ENCODE measurements around the gene CD3D.

- TF ChIP-seq CTCF (IDR thresholded peaks at IDR 0.05) = no peak
- no peak for TF ChIP-seq POLR2A (IDR thresholded peaks at IDR 0.05)
These were observed 32.2 kb upstream of the CD3D start for GRCh38 chr11:118374729-118375128.
